Measurements from ENCODE around the gene NFIC. TPM values are rescaled to one million over a fixed set of nuclear protein-coding genes. Genes with fewer than 3 reads are reported as not detected.

The NFIC gene
- polyA plus RNA-seq, 1 of the 3 experiments (the other 2 are of a cell fraction): 7.2 TPM

DNA sequence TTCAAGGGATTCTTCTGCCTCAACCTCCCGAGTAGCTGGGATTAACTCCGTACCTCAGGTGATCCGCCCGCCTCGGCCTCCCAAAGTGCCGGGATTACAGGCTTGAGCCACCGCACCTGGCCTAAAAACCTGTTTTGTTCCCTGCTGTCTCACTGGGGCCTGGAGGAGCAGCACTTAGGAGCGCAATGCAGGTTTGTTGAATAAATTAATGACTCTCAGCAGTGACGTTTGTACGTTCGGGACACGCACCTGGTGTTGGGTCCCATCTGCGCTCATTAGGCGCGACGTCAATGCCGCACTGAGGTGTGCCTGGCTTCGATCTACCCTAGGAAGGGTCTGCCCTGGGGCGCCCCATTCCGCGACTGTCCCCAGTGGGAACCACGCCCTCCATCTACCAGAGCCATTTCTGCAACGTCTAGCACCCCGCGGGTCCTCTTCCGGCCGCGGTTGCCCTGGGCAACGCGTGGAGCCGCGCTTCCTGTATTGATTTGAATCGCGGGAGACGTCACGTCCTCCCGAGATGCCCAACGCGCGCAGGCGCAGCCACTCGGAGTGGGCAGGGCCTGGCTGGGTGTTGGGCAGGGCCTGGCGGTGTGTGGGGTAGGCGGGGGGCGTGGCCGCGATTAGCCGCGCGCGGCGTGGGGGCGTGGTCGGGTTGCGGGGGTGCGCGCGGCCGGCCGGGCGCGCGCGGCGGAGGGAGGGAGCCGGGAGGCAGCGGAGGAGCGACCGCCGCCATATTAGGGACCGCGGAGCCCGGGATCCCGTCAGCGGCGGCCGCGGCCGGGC is 139.4 kb downstream of the NFIC start, which contains the start of gene FZR1 (continued):
- TF ChIP-seq, protein P1, sequence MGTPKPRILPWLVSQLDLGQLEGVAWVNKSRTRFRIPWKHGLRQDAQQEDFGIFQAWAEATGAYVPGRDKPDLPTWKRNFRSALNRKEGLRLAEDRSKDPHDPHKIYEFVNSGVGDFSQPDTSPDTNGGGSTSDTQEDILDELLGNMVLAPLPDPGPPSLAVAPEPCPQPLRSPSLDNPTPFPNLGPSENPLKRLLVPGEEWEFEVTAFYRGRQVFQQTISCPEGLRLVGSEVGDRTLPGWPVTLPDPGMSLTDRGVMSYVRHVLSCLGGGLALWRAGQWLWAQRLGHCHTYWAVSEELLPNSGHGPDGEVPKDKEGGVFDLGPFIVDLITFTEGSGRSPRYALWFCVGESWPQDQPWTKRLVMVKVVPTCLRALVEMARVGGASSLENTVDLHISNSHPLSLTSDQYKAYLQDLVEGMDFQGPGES (IDR thresholded peaks at IDR 0.05; ENCODE audit: low read depth, low read length): no peak
- no peak for TF ChIP-seq MEF2A (IDR thresholded peaks at IDR 0.05; ENCODE audit: borderline replicate concordance, low read depth)
- TF ChIP-seq MXI1 (IDR thresholded peaks at IDR 0.05; ENCODE audit: low read depth, low read length): peak; percentile 87
- TF ChIP-seq, protein P2, sequence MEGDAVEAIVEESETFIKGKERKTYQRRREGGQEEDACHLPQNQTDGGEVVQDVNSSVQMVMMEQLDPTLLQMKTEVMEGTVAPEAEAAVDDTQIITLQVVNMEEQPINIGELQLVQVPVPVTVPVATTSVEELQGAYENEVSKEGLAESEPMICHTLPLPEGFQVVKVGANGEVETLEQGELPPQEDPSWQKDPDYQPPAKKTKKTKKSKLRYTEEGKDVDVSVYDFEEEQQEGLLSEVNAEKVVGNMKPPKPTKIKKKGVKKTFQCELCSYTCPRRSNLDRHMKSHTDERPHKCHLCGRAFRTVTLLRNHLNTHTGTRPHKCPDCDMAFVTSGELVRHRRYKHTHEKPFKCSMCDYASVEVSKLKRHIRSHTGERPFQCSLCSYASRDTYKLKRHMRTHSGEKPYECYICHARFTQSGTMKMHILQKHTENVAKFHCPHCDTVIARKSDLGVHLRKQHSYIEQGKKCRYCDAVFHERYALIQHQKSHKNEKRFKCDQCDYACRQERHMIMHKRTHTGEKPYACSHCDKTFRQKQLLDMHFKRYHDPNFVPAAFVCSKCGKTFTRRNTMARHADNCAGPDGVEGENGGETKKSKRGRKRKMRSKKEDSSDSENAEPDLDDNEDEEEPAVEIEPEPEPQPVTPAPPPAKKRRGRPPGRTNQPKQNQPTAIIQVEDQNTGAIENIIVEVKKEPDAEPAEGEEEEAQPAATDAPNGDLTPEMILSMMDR (IDR thresholded peaks at IDR 0.05): no peak
- TF ChIP-seq, protein P3, sequence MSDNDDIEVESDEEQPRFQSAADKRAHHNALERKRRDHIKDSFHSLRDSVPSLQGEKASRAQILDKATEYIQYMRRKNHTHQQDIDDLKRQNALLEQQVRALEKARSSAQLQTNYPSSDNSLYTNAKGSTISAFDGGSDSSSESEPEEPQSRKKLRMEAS (IDR thresholded peaks at IDR 0.05; ENCODE audit: low read depth): peak; percentile 93
- no peak for TF ChIP-seq NFIC (IDR thresholded peaks at IDR 0.05; ENCODE audit: borderline replicate concordance)
- no peak for TF ChIP-seq EP300 (IDR thresholded peaks at IDR 0.05; ENCODE audit: borderline replicate concordance in 1 of 2, low read depth in 1 of 2, low read length in 1 of 2)
- TF ChIP-seq, protein P4, sequence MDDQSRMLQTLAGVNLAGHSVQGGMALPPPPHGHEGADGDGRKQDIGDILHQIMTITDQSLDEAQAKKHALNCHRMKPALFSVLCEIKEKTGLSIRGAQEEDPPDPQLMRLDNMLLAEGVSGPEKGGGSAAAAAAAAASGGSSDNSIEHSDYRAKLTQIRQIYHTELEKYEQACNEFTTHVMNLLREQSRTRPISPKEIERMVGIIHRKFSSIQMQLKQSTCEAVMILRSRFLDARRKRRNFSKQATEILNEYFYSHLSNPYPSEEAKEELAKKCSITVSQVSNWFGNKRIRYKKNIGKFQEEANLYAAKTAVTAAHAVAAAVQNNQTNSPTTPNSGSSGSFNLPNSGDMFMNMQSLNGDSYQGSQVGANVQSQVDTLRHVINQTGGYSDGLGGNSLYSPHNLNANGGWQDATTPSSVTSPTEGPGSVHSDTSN (IDR thresholded peaks at IDR 0.05): no peak
- no peak for TF ChIP-seq TEAD4 (IDR thresholded peaks at IDR 0.05; ENCODE audit: borderline replicate concordance, insufficient read depth)
- TF ChIP-seq, protein P5, sequence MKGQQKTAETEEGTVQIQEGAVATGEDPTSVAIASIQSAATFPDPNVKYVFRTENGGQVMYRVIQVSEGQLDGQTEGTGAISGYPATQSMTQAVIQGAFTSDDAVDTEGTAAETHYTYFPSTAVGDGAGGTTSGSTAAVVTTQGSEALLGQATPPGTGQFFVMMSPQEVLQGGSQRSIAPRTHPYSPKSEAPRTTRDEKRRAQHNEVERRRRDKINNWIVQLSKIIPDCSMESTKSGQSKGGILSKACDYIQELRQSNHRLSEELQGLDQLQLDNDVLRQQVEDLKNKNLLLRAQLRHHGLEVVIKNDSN (IDR thresholded peaks at IDR 0.05; ENCODE audit: borderline replicate concordance, low read depth): no peak
- peak; percentile 94 for TF ChIP-seq GATA2 (CRISPR knock-in tag; IDR thresholded peaks at IDR 0.05)
- no peak for TF ChIP-seq JUND (IDR thresholded peaks at IDR 0.05)
- peak; percentile 64 for TF ChIP-seq POLR2AphosphoS5 (IDR thresholded peaks at IDR 0.05; ENCODE audit: low read depth, low read length)
- TF ChIP-seq YY1 (IDR thresholded peaks at IDR 0.05; ENCODE audit: low read depth): peak; percentile 79; the same call in 1 of the 2 replicates
- peak; percentile 85 for TF ChIP-seq GABPA (IDR thresholded peaks at IDR 0.05; ENCODE audit: low read depth)
- TF ChIP-seq SMC3 (IDR thresholded peaks at IDR 0.05; ENCODE audit: low read depth, low read length): no peak
- TF ChIP-seq, protein P6, sequence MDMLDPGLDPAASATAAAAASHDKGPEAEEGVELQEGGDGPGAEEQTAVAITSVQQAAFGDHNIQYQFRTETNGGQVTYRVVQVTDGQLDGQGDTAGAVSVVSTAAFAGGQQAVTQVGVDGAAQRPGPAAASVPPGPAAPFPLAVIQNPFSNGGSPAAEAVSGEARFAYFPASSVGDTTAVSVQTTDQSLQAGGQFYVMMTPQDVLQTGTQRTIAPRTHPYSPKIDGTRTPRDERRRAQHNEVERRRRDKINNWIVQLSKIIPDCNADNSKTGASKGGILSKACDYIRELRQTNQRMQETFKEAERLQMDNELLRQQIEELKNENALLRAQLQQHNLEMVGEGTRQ (IDR thresholded peaks at IDR 0.05; ENCODE audit: borderline replicate concordance, low read depth, low read length): no peak
- TF ChIP-seq TAF1 (IDR thresholded peaks at IDR 0.05; ENCODE audit: borderline replicate concordance, low read depth, low read length): peak; percentile 62; the same call in 1 of the 2 replicates

Measured in SK-N-SH (cell line).